H1 (cell line): ENCODE data around the gene EPB41L4B. TPM values are rescaled to one million over a fixed set of nuclear protein-coding genes. Genes with fewer than 3 reads are reported as not detected.

Experiments used
- polyA plus RNA-seq, 7 experiments: library from polyadenylated mRNA; depleted of rRNA in 3 of 7; stranded (reverse) in 5 of 7; unstranded in 2 of 7; fragments of >200 nt in 5 of 7; fragments of 200-250 nt in 2 of 7; gene quantifications; 1 replicate in 5 of 7; 2 replicates in 1 of 7; 4 replicates in 1 of 7; pipeline versions ENCODE4 v1.2.1 to v1.2.3, GENCODE V29; 2011 to 2013; ENCODE audit warnings: missing spikeins in 2 of 7, mixed read lengths in 2 of 7
- total RNA-seq: library from RNA; stranded (reverse); fragmentation: NEBNext Ultra II Directional; extraction: Animal tissue kit (Norgen Biotek cat#: 25700); gene quantifications from 2 replicates; pipeline ENCODE4 v1.2.1, GENCODE V29; 2021
- TF ChIP-seq, protein P1 (sequence below): IDR thresholded peaks from 2 replicates; pipeline ENCODE4 v1.6.1; 2012; ENCODE audit warnings: low read length, inconsistent platforms

EPB41L4B gene
- total and polyA plus RNA-seq, 2 of the 8 experiments (the other 6 are each of a cell fraction or from before 2014, with no cell fraction given) = 11.9 to 25.0 TPM

DNA sequence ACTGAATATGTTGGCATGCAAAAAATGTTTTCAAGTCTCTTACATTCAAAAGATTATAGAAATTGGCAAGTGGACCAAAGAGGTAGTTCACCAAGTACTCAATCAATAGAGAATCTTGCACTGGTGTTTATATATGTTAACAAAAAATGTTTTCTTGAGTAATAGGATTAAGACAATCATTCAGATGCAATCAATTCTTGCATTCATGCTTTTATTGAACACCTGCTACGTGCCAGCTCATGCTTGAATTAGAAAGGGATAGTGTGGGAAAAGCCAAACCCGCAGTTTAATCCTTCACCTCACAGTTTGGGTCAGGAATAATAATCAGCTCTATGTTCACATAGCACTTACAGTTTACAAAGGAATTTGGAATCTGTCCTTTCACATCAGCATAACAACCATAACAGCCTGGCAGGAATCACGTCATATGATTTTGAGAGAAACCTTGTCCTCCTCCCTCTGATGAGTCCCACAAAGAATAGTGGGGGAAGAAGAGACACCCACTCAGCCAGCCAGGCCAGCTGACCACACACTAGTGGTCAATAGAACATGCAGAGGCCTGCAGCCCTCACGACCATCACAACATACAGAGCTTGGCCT is 117.0 kb downstream of the EPB41L4B start (continued):
- TF ChIP-seq, protein P1, sequence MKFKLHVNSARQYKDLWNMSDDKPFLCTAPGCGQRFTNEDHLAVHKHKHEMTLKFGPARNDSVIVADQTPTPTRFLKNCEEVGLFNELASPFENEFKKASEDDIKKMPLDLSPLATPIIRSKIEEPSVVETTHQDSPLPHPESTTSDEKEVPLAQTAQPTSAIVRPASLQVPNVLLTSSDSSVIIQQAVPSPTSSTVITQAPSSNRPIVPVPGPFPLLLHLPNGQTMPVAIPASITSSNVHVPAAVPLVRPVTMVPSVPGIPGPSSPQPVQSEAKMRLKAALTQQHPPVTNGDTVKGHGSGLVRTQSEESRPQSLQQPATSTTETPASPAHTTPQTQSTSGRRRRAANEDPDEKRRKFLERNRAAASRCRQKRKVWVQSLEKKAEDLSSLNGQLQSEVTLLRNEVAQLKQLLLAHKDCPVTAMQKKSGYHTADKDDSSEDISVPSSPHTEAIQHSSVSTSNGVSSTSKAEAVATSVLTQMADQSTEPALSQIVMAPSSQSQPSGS = no peak
